Measurements from ENCODE around the gene ASPSCR1. TPM values are rescaled to one million over a fixed set of nuclear protein-coding genes. Genes with fewer than 3 reads are reported as not detected.
A peak's percentile ranks its signal among the peaks of the same experiment; 100 is the strongest.

Gene ASPSCR1
- total and polyA plus RNA-seq, 9 of the 15 experiments (the other 6 are each of a cell fraction or from before 2014, with no cell fraction given), result 0.90 to 36.9 (median 11.6) TPM

DNA sequence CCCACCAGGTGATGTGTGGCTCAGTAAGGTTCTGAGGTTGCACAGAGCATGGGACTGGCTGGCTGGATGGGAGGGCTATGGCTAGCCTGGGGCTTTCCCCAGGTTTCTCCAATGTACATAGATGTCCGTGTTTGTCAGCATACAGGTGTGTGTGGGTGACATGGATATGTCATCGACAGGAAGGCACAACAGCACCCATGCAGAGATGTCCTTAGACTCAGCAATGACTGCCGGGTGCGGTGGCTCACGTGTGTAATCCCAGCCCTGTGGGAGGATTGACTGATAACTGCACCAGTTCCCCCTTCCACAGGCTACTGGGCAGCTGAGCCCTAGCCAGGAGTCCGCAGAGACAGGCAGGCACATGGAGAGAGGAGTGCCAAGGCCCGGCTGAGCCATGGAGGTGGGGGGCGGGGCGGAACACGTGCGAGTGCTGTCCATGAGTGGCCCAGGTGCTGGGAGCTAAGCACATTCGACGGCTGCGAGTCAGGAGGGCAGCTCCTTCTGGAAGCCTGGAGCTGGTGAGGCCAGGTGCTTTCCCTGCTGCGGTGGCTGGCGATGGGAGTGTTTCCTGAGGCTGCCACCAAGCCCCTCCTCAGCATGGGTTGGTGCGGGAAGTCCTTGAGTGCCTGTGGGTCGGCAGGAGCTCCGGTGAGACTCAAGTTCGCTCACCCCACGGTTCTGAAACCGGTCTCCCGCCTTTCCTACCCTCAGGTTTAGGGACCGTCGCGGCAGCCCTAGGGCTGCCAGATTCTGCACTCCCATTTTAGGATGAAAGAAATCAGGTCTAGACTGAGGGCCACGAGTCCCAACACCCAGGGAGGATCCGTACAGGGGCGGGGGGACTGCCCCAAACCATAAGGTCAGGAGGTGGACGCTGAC lies 858 bp upstream of the ASPSCR1 start (continued):
- TF ChIP-seq, protein P1, sequence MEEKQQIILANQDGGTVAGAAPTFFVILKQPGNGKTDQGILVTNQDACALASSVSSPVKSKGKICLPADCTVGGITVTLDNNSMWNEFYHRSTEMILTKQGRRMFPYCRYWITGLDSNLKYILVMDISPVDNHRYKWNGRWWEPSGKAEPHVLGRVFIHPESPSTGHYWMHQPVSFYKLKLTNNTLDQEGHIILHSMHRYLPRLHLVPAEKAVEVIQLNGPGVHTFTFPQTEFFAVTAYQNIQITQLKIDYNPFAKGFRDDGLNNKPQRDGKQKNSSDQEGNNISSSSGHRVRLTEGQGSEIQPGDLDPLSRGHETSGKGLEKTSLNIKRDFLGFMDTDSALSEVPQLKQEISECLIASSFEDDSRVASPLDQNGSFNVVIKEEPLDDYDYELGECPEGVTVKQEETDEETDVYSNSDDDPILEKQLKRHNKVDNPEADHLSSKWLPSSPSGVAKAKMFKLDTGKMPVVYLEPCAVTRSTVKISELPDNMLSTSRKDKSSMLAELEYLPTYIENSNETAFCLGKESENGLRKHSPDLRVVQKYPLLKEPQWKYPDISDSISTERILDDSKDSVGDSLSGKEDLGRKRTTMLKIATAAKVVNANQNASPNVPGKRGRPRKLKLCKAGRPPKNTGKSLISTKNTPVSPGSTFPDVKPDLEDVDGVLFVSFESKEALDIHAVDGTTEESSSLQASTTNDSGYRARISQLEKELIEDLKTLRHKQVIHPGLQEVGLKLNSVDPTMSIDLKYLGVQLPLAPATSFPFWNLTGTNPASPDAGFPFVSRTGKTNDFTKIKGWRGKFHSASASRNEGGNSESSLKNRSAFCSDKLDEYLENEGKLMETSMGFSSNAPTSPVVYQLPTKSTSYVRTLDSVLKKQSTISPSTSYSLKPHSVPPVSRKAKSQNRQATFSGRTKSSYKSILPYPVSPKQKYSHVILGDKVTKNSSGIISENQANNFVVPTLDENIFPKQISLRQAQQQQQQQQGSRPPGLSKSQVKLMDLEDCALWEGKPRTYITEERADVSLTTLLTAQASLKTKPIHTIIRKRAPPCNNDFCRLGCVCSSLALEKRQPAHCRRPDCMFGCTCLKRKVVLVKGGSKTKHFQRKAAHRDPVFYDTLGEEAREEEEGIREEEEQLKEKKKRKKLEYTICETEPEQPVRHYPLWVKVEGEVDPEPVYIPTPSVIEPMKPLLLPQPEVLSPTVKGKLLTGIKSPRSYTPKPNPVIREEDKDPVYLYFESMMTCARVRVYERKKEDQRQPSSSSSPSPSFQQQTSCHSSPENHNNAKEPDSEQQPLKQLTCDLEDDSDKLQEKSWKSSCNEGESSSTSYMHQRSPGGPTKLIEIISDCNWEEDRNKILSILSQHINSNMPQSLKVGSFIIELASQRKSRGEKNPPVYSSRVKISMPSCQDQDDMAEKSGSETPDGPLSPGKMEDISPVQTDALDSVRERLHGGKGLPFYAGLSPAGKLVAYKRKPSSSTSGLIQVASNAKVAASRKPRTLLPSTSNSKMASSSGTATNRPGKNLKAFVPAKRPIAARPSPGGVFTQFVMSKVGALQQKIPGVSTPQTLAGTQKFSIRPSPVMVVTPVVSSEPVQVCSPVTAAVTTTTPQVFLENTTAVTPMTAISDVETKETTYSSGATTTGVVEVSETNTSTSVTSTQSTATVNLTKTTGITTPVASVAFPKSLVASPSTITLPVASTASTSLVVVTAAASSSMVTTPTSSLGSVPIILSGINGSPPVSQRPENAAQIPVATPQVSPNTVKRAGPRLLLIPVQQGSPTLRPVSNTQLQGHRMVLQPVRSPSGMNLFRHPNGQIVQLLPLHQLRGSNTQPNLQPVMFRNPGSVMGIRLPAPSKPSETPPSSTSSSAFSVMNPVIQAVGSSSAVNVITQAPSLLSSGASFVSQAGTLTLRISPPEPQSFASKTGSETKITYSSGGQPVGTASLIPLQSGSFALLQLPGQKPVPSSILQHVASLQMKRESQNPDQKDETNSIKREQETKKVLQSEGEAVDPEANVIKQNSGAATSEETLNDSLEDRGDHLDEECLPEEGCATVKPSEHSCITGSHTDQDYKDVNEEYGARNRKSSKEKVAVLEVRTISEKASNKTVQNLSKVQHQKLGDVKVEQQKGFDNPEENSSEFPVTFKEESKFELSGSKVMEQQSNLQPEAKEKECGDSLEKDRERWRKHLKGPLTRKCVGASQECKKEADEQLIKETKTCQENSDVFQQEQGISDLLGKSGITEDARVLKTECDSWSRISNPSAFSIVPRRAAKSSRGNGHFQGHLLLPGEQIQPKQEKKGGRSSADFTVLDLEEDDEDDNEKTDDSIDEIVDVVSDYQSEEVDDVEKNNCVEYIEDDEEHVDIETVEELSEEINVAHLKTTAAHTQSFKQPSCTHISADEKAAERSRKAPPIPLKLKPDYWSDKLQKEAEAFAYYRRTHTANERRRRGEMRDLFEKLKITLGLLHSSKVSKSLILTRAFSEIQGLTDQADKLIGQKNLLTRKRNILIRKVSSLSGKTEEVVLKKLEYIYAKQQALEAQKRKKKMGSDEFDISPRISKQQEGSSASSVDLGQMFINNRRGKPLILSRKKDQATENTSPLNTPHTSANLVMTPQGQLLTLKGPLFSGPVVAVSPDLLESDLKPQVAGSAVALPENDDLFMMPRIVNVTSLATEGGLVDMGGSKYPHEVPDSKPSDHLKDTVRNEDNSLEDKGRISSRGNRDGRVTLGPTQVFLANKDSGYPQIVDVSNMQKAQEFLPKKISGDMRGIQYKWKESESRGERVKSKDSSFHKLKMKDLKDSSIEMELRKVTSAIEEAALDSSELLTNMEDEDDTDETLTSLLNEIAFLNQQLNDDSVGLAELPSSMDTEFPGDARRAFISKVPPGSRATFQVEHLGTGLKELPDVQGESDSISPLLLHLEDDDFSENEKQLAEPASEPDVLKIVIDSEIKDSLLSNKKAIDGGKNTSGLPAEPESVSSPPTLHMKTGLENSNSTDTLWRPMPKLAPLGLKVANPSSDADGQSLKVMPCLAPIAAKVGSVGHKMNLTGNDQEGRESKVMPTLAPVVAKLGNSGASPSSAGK (IDR thresholded peaks at IDR 0.05), result peak; percentile 98
- TF ChIP-seq CREBBP (IDR thresholded peaks at IDR 0.05; ENCODE audit: low read depth, low read length) (no peak), FOS (IDR thresholded peaks at IDR 0.05; ENCODE audit: extremely low read depth, insufficient read length) (no peak), NFE2L1 (tag; IDR thresholded peaks at IDR 0.05; ENCODE audit: borderline replicate concordance, low read depth) (no peak), TAF15 (IDR thresholded peaks at IDR 0.05; ENCODE audit: low read depth, low read length) (no peak), ZNF695 (CRISPR knock-in tag; IDR thresholded peaks at IDR 0.05) (no peak)
- TF ChIP-seq, protein P2, sequence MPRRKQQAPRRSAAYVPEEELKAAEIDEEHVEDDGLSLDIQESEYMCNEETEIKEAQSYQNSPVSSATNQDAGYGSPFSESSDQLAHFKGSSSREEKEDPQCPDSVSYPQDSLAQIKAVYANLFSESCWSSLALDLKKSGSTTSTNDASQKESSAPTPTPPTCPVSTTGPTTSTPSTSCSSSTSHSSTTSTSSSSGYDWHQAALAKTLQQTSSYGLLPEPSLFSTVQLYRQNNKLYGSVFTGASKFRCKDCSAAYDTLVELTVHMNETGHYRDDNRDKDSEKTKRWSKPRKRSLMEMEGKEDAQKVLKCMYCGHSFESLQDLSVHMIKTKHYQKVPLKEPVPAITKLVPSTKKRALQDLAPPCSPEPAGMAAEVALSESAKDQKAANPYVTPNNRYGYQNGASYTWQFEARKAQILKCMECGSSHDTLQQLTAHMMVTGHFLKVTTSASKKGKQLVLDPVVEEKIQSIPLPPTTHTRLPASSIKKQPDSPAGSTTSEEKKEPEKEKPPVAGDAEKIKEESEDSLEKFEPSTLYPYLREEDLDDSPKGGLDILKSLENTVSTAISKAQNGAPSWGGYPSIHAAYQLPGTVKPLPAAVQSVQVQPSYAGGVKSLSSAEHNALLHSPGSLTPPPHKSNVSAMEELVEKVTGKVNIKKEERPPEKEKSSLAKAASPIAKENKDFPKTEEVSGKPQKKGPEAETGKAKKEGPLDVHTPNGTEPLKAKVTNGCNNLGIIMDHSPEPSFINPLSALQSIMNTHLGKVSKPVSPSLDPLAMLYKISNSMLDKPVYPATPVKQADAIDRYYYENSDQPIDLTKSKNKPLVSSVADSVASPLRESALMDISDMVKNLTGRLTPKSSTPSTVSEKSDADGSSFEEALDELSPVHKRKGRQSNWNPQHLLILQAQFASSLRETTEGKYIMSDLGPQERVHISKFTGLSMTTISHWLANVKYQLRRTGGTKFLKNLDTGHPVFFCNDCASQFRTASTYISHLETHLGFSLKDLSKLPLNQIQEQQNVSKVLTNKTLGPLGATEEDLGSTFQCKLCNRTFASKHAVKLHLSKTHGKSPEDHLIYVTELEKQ (CRISPR knock-in tag; IDR thresholded peaks at IDR 0.05), result no peak
- TF ChIP-seq, protein P3, sequence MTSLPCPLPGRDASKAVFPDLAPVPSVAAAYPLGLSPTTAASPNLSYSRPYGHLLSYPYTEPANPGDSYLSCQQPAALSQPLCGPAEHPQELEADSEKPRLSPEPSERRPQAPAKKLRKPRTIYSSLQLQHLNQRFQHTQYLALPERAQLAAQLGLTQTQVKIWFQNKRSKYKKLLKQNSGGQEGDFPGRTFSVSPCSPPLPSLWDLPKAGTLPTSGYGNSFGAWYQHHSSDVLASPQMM (CRISPR knock-in tag; IDR thresholded peaks at IDR 0.05), result no peak
- TF ChIP-seq, protein P4, sequence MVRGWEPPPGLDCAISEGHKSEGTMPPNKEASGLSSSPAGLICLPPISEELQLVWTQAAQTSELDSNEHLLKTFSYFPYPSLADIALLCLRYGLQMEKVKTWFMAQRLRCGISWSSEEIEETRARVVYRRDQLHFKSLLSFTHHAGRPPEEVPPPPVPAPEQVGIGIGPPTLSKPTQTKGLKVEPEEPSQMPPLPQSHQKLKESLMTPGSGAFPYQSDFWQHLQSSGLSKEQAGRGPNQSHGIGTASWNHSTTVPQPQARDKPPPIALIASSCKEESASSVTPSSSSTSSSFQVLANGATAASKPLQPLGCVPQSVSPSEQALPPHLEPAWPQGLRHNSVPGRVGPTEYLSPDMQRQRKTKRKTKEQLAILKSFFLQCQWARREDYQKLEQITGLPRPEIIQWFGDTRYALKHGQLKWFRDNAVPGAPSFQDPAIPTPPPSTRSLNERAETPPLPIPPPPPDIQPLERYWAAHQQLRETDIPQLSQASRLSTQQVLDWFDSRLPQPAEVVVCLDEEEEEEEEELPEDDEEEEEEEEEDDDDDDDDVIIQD (CRISPR knock-in tag; IDR thresholded peaks at IDR 0.05), result no peak

Measured in K562 (cell line).